RWPE1 (cell line): ENCODE results near the gene CAMK2B.

Source experiments
- CTCF ChIA-PET: fragments of 350-600 bp; sonication (Branson Sonifier 250); formaldehyde crosslinking; extraction: SDS; loops from one replicate; lab custom pipeline; 2021; lab: Yijun Ruan, JAX
- POLR2A ChIA-PET: fragments of 400-600 bp; formaldehyde crosslinking; extraction: SDS; loops from one replicate; lab custom pipeline; 2020; ENCODE audit warnings: antibody characterized with exemption; ENCODE audit not compliant: low non-redundant PET; lab: Yijun Ruan, JAX
- DNase-seq: peaks from one replicate; pipeline ENCODE4 v3.0.0; 2012; ENCODE audit warnings: low spot score
- H3K27ac ChIP-seq: fragments of 450-650 bp; 2 replicates; pipeline ENCODE4 v1.5.1; 2017
- TF ChIP-seq, protein P1 (sequence below): fragments of 450-650 bp; conservative IDR thresholded peaks from 2 replicates; pipeline ENCODE4 v1.5.1; 2017; ENCODE audit warnings: low read depth, mild to moderate bottlenecking

The CAMK2B gene

GRCh38 chr7:44308596-44309270, 16.7 kb downstream of the CAMK2B start:
- CTCF ChIA-PET: interaction anchor here (0.6 to 1.2 kb wide), 3 partner anchors 49 to 94 kb away, joined by 3 to 6 read pairs (median 5); no protein-coding TSS in a partner anchor
- POLR2A ChIA-PET: interaction anchor here (0.7 kb wide), 1 partner anchor 106 kb away, joined by 9 read pairs; no protein-coding TSS in a partner anchor

GRCh38 chr7:44307905-44308595, 17.3 kb downstream of the CAMK2B start:
- CTCF ChIA-PET: interaction anchor here (0.6 to 1.2 kb wide), 5 partner anchors 50 to 94 kb away, joined by 4 to 6 read pairs (median 5); no protein-coding TSS in a partner anchor
- TF ChIP-seq, protein P1, sequence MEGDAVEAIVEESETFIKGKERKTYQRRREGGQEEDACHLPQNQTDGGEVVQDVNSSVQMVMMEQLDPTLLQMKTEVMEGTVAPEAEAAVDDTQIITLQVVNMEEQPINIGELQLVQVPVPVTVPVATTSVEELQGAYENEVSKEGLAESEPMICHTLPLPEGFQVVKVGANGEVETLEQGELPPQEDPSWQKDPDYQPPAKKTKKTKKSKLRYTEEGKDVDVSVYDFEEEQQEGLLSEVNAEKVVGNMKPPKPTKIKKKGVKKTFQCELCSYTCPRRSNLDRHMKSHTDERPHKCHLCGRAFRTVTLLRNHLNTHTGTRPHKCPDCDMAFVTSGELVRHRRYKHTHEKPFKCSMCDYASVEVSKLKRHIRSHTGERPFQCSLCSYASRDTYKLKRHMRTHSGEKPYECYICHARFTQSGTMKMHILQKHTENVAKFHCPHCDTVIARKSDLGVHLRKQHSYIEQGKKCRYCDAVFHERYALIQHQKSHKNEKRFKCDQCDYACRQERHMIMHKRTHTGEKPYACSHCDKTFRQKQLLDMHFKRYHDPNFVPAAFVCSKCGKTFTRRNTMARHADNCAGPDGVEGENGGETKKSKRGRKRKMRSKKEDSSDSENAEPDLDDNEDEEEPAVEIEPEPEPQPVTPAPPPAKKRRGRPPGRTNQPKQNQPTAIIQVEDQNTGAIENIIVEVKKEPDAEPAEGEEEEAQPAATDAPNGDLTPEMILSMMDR: no peak
- POLR2A ChIA-PET: interaction anchor here (0.7 kb wide), 1 partner anchor 107 kb away, joined by 9 read pairs; no protein-coding TSS in a partner anchor
- peak overlapping the region; percentile 99 for H3K27ac ChIP-seq
- DNase-seq: peak; percentile 92

More at GRCh38 chr7:44308596-44309270, 16.7 kb downstream of the CAMK2B start:
- DNase-seq: no peak
- TF ChIP-seq, protein P1: no peak
- peak overlapping the region; percentile 99 for H3K27ac ChIP-seq

GRCh38 chr7:44307301-44307900, 18.0 kb downstream of the CAMK2B start:
- ChIA-PET CTCF (interaction anchor here (0.6 to 1.2 kb wide), 4 partner anchors 49 to 93 kb away, joined by 4 to 5 read pairs (median 4); no protein-coding TSS in a partner anchor), POLR2A (no interaction called here)
- peak overlapping the region; percentile 99 for H3K27ac ChIP-seq
- TF ChIP-seq, protein P1: peak; percentile 50
- DNase-seq: peak; percentile 71

- TF ChIP-seq, protein P1: no peak
- ChIA-PET CTCF (interaction anchor here (0.6 kb wide), 1 partner anchor 23 kb away, joined by 3 read pairs; no protein-coding TSS in a partner anchor), POLR2A (no interaction called here)
Measured at GRCh38 chr7:44306606-44307005, 18.8 kb downstream of the CAMK2B start.

DNA sequence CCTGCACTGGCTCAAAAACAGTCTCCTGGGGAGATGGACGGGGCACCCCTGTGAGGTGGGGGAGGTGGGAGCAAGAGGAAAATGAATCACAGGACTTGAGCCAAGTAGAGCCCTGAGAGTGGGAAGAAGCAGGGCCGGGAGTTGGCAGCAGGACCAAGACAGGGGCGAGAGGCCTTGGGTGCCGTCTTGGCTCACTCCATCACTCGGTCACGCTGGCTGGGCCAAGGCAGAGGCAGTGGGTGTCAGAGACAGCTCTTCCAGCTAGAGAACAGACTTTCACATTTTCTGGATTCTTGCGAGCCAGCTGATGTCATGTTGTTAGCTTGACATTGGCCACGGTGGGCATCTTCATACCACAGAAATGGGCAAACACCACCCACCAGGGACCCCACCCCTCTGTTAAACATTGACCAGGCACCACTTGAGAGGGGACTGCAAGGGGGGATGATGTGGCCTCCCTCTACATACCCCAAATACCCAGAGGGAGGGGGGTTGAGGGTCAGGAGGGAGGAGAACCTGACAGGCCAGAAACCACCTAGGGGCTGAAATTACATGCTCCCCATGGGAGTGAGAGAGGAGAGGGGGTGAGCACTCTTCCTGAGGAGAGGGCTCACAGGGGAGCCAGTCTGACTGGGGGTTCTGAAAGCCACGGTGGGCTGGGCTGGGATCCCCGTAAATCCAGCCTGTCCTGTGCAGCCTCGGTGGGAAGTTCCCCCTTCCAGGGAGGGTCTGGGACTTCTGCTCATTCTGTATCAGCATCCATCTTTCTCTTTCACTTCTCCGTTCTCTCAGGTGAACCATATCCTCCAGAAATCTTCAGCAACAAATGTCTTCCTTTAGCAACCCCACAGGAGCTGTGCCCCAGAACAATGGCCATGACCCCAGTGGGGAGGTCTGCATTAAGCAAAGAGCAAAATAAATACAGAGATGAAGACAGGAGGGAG, 19.6 kb downstream of the CAMK2B start:
- H3K27ac ChIP-seq: peak overlapping the region; percentile 99
- TF ChIP-seq, protein P1: no peak
- DNase-seq: no peak
- CTCF ChIA-PET: interaction anchor here (0.6 kb wide), 2 partner anchors 22 to 65 kb away, joined by 3 to 4 read pairs; no protein-coding TSS in a partner anchor
- POLR2A ChIA-PET: no interaction called here

More at GRCh38 chr7:44306606-44307005, 18.8 kb downstream of the CAMK2B start:
- DNase-seq: no peak
- peak overlapping the region; percentile 99 for H3K27ac ChIP-seq
